Mesenchymal stem cell (in vitro differentiated cells and primary cell): ENCODE measurements around the gene HERPUD1.

Source experiments
- DNase-seq: peaks from one replicate; pipeline ENCODE4 v3.0.0-alpha.2; 2013
- H2AFZ ChIP-seq: one replicate; pipeline ENCODE4 v1.6.1; 2013; ENCODE audit warnings: low read depth, mild to moderate bottlenecking, control low read depth, inconsistent platforms, low read length, moderate library complexity
- H2AK5ac ChIP-seq: 2 replicates; pipeline ENCODE4 v1.6.1; 2013; ENCODE audit warnings: low read length, moderate library complexity, mild to moderate bottlenecking, inconsistent platforms; ENCODE audit not compliant: severe bottlenecking
- H2BK120ac ChIP-seq: one replicate; pipeline ENCODE4 v1.6.1; 2013; ENCODE audit warnings: low read depth, mild to moderate bottlenecking, inconsistent platforms, low read length, moderate library complexity
- H2BK12ac ChIP-seq, 2 experiments: one replicate each; pipeline ENCODE4 v1.6.1; 2013; ENCODE audit warnings: inconsistent platforms in 2 of 2, low read length in 2 of 2, mild to moderate bottlenecking in 2 of 2, moderate library complexity in 2 of 2, control low read depth in 1 of 2
- H2BK15ac ChIP-seq: one replicate; pipeline ENCODE4 v1.6.1; 2013; ENCODE audit warnings: mild to moderate bottlenecking, low read depth, inconsistent platforms; ENCODE audit not compliant: poor library complexity, severe bottlenecking
- H2BK5ac ChIP-seq: 2 replicates; pipeline ENCODE4 v1.6.1; 2013; ENCODE audit warnings: low read depth, mild to moderate bottlenecking, low read length, control low read depth, inconsistent platforms; ENCODE audit not compliant: poor library complexity, severe bottlenecking
- H3K14ac ChIP-seq, 2 experiments: one replicate each; pipeline ENCODE4 v1.6.1; 2013; ENCODE audit warnings: inconsistent platforms in 2 of 2, low read length in 2 of 2, control low read depth in 1 of 2, mild to moderate bottlenecking in 1 of 2, moderate library complexity in 1 of 2
- H3K18ac ChIP-seq, 2 experiments: one replicate each; pipeline ENCODE4 v1.6.1; 2013; ENCODE audit warnings: inconsistent platforms in 2 of 2, low read length in 2 of 2, control low read depth in 1 of 2, low read depth in 1 of 2, mild to moderate bottlenecking in 1 of 2
- H3K23ac ChIP-seq, 2 experiments: one replicate each; pipeline ENCODE4 v1.6.1; 2013; ENCODE audit warnings: inconsistent platforms in 2 of 2, low read length in 2 of 2, mild to moderate bottlenecking in 2 of 2, moderate library complexity in 2 of 2, control low read depth in 1 of 2
- H3K27ac ChIP-seq: 2 replicates; pipeline ENCODE4 v1.5.1; 2013; ENCODE audit warnings: mild to moderate bottlenecking, moderate library complexity, low read length, control low read depth, inconsistent platforms; ENCODE audit not compliant: poor library complexity, severe bottlenecking
- H3K27me3 ChIP-seq, 2 experiments: 2 replicates each; pipeline versions ENCODE4 v1.6.1 to v1.7.0; 2013; ENCODE audit warnings: low read length in 2 of 2, mild to moderate bottlenecking in 2 of 2, moderate library complexity in 2 of 2, control low read depth in 1 of 2, inconsistent platforms in 1 of 2; ENCODE audit not compliant: control insufficient read depth in 1 of 2, insufficient read depth in 1 of 2
- H3K36me3 ChIP-seq, 2 experiments: 2 replicates each; pipeline versions ENCODE4 v1.6.1 to v1.7.0; 2013; ENCODE audit warnings: low read length in 2 of 2, control low read depth in 1 of 2, inconsistent platforms in 1 of 2, low read depth in 1 of 2, mild to moderate bottlenecking in 1 of 2; ENCODE audit not compliant: insufficient read depth in 2 of 2, control insufficient read depth in 1 of 2
- H3K4ac ChIP-seq, 2 experiments: one replicate each; pipeline ENCODE4 v1.6.1; 2013; ENCODE audit warnings: inconsistent platforms in 2 of 2, low read length in 2 of 2, mild to moderate bottlenecking in 2 of 2, moderate library complexity in 2 of 2, control low read depth in 1 of 2, low read depth in 1 of 2
- H3K4me1 ChIP-seq: 2 replicates; pipeline ENCODE4 v1.6.1; 2013; ENCODE audit warnings: low read depth, low read length, control low read depth; ENCODE audit not compliant: control insufficient read depth, insufficient read depth
- H3K4me2 ChIP-seq: 2 replicates; pipeline ENCODE4 v1.6.1; 2013; ENCODE audit warnings: low read length, mild to moderate bottlenecking, inconsistent platforms; ENCODE audit not compliant: poor library complexity, severe bottlenecking
- H3K4me3 ChIP-seq, 2 experiments: 2 replicates each; pipeline versions ENCODE4 v1.5.1 to v1.7.0; 2013; ENCODE audit warnings: low read length in 2 of 2, mild to moderate bottlenecking in 2 of 2, control low read depth in 1 of 2, low read depth in 1 of 2; ENCODE audit not compliant: insufficient read depth in 1 of 2
- H3K79me1 ChIP-seq: replicated peaks from 2 replicates; pipeline ENCODE4 v1.6.1; 2013; ENCODE audit warnings: mild to moderate bottlenecking, control low read depth, low read length, inconsistent platforms; ENCODE audit not compliant: poor library complexity, severe bottlenecking
- H3K9ac ChIP-seq: 2 replicates; pipeline ENCODE4 v1.7.0; 2013; ENCODE audit warnings: mild to moderate bottlenecking, low read length, moderate library complexity
- H3K9me3 ChIP-seq: 2 replicates; pipeline ENCODE4 v1.7.0; 2013; ENCODE audit warnings: mild to moderate bottlenecking, low read length; ENCODE audit not compliant: control insufficient read depth
- H4K8ac ChIP-seq: one replicate; pipeline ENCODE4 v1.6.1; 2013; ENCODE audit warnings: inconsistent platforms, mild to moderate bottlenecking, low read length, moderate library complexity
- H4K91ac ChIP-seq: one replicate; pipeline ENCODE4 v1.6.1; 2013; ENCODE audit warnings: mild to moderate bottlenecking, low read length, inconsistent platforms
- WGBS: methylation state at CpG from one replicate; pipeline ENCODE4 v1.1.7; 2013; ENCODE audit warnings: mixed read lengths; 5-methylcytosine and 5-hydroxymethylcytosine counted together

The HERPUD1 gene

DNA sequence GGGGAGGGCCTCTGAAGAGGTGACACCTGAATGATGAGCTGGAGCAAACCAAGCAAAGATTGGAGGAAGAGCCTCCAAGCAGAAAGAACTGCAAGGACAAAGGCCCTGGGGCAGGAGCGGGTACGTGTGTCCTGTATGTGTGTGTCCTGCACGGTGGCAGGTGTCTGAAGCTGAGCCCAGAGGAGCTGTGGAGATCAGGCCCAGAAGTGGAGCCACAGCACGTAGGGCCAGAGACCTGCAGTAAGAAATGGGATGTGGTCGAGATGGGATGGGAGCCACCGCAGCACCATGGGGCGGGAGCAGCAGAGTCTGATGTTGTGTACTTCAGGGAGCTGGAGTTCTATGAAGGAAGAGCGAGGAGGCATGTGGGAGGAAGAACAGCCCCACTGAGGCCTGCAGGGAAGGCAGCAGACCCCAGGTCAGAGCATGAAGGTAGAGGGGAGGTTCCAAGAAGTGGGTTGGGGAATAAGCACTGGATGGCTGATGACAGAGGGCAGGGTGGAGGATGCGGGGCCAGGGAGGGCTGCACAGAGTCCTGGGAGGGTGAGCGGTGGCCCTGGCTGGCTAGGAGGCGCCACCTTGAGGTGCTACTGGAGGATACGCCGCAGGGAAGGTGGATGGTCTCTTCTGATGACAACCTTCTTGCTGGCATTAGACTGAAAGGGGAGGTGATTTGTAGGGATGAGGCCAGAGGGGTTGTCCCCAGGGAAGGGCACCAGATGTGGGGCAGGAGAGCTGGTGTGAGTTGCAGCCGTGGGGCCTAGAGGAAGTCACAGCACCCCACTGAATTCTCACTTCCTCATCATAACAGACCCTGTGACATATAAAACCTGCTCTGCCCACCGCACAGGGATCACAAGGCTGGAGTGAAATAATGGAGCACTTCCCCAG lies 19.2 kb downstream of the HERPUD1 start:
- no peak overlapping the region for H3K18ac ChIP-seq
- 76% methylated on average over 15 of the region's 15 CpGs for WGBS
- H3K36me3 ChIP-seq: peaks cover 7 to 10% of the 10 kb centered on the region in 2 experiments

DNA sequence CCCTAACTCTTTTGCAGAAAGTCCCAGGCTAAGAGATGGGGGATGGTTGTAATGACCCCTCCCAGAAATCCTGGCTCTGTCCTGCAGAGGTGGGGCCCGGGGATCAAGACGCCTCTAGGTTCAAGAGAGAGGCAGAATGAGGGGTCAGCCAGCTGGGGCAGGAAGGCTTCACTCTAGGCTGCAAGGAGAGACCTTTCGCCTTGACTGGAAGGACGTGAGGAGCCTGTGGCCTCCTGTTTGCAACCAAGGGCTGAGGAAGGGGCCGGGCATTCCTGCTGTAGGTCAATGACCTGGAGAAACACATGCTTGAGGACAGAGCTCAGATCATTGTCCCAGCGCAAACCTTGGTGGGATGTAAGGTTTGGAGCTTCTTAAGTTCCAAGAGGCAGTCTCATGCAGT lies 21.1 kb downstream of the HERPUD1 start:
- H2BK5ac ChIP-seq: no peak overlapping the region
- no peak overlapping the region for H3K4me2 ChIP-seq
- no peaks in the 10 kb centered on the region for H3K36me3 ChIP-seq
- H2BK120ac ChIP-seq: no peak overlapping the region
- no peak overlapping the region for H4K8ac ChIP-seq
- H2BK15ac ChIP-seq: no peak overlapping the region
- 73% methylated on average over 6 of the region's 6 CpGs for WGBS
- H2AFZ ChIP-seq: no peak overlapping the region
- no peak overlapping the region for H4K91ac ChIP-seq
- H3K27me3 ChIP-seq: no peaks in the 10 kb centered on the region
- no peak overlapping the region for H3K4ac ChIP-seq
- no peak overlapping the region for H3K4me3 ChIP-seq
- DNase-seq: no peak
- no peak overlapping the region for H3K14ac ChIP-seq
- no peak overlapping the region for H2AK5ac ChIP-seq
- H3K23ac ChIP-seq: no peak overlapping the region
- H3K9ac ChIP-seq: no peak overlapping the region
- no peak overlapping the region for H3K27ac ChIP-seq
- H3K18ac ChIP-seq: no peak overlapping the region
- no peaks in the 10 kb centered on the region for H3K9me3 ChIP-seq
- no peak overlapping the region for H2BK12ac ChIP-seq
- H3K79me1 ChIP-seq: no peaks in the 10 kb centered on the region
- no peaks in the 10 kb centered on the region for H3K4me1 ChIP-seq

More for the DNA sequence above, 19.2 kb downstream of the HERPUD1 start:
- H3K9me3 ChIP-seq: no peaks in the 10 kb centered on the region
- peak overlapping the region in 1 of 2 experiments; percentile 40 for H3K4ac ChIP-seq
- H4K91ac ChIP-seq: no peak overlapping the region
- H3K14ac ChIP-seq: peak overlapping the region in 1 of 2 experiments; percentile 9
- no peak overlapping the region for H2AK5ac ChIP-seq
- H2BK5ac ChIP-seq: no peak overlapping the region
- no peak overlapping the region for H4K8ac ChIP-seq
- H3K4me2 ChIP-seq: no peak overlapping the region
- no peaks in the 10 kb centered on the region for H3K79me1 ChIP-seq
- no peak overlapping the region for H3K23ac ChIP-seq
- H2AFZ ChIP-seq: no peak overlapping the region
- H2BK120ac ChIP-seq: no peak overlapping the region
- H2BK12ac ChIP-seq: no peak overlapping the region
- H3K4me3 ChIP-seq: no peak overlapping the region
- H3K27me3 ChIP-seq: no peaks in the 10 kb centered on the region
- no peak overlapping the region for H2BK15ac ChIP-seq
- H3K27ac ChIP-seq: no peak overlapping the region
- no peak overlapping the region for H3K9ac ChIP-seq
- peaks cover 5% of the 10 kb centered on the region for H3K4me1 ChIP-seq
- peak; percentile 55 for DNase-seq

DNA sequence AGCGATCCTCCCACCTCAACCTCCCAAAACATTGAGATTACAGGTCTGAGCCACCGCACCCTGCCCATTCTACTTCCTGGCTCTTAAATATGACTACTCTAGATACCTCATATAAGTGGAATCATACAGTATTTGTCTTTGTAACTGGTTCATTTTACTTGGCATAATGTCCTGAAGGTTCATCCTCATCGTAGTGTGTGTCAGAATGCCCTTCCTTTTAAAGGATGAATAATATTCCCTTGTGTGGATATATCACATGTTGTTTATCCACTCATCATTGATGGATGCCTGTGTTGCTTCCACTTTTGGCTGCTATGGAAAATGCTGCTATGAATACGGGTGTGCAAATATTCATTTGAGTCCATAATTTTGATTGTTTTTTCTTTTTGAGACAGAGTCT lies 24.1 kb downstream of the HERPUD1 start:
- no peaks in the 10 kb centered on the region for H3K9me3 ChIP-seq
- H3K18ac ChIP-seq: no peak overlapping the region
- H2AFZ ChIP-seq: no peak overlapping the region
- H3K27me3 ChIP-seq: no peaks in the 10 kb centered on the region
- no peak overlapping the region for H2BK15ac ChIP-seq
- H3K4me3 ChIP-seq: no peak overlapping the region
- no peak overlapping the region for H2BK120ac ChIP-seq
- DNase-seq: no peak
- no peak overlapping the region for H4K91ac ChIP-seq
- H3K4me1 ChIP-seq: peaks cover 4% of the 10 kb centered on the region
- WGBS: 95% methylated on average over 3 of the region's 4 CpGs
- no peaks in the 10 kb centered on the region for H3K36me3 ChIP-seq
- no peak overlapping the region for H3K14ac ChIP-seq
- H2BK5ac ChIP-seq: no peak overlapping the region
- no peaks in the 10 kb centered on the region for H3K79me1 ChIP-seq
- no peak overlapping the region for H3K27ac ChIP-seq
- H2AK5ac ChIP-seq: no peak overlapping the region
- H3K4me2 ChIP-seq: no peak overlapping the region
- no peak overlapping the region for H3K23ac ChIP-seq
- peak overlapping the region; percentile 24 for H3K9ac ChIP-seq
- H3K4ac ChIP-seq: no peak overlapping the region
- no peak overlapping the region for H4K8ac ChIP-seq
- H2BK12ac ChIP-seq: no peak overlapping the region

DNA sequence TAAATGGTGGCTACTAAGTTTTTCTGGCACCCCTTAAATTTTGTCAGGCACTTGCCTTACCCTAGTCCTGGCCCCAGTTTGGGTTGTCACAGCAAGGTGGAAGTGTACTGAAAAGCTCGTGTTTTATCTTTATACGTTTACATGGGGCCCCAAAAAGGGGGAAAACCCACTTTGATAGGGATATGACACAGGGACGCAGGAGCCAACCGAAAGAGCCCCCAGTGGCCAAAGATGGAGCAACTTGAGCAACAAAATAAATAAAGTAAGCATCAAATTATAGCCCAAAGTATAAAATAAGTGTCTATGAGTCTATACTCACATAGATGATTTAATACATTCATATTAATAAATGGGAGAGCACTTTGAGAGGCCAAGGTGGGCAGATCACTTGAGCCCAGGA lies 24.8 kb downstream of the HERPUD1 start:
- Histone ChIP-seq H4K91ac (no peak overlapping the region), H4K8ac (no peak overlapping the region), H3K23ac (no peak overlapping the region), H2BK5ac (no peak overlapping the region), H2BK120ac (no peak overlapping the region), H3K14ac (no peak overlapping the region), H3K4ac (no peak overlapping the region), H3K27ac (no peak overlapping the region), H3K4me2 (no peak overlapping the region), H3K27me3 (no peaks in the 10 kb centered on the region), H2AK5ac (no peak overlapping the region), H2BK15ac (no peak overlapping the region), H3K36me3 (no peaks in the 10 kb centered on the region), H3K9me3 (no peaks in the 10 kb centered on the region), H3K9ac (peak overlapping the region; percentile 24), H3K18ac (no peak overlapping the region), H2AFZ (no peak overlapping the region), H3K4me1 (peaks cover 4% of the 10 kb centered on the region), H2BK12ac (no peak overlapping the region), H3K4me3 (no peak overlapping the region), H3K79me1 (no peaks in the 10 kb centered on the region)
- no peak for DNase-seq
- WGBS: 50% methylated on average over 2 of the region's 4 CpGs
